ENCODE measurements around the gene EIF4B. TPM values are rescaled to one million over a fixed set of nuclear protein-coding genes. Genes with fewer than 3 reads are reported as not detected.

The EIF4B gene
- total and polyA plus RNA-seq, 2 of the 8 experiments (the other 6 are each of a cell fraction or from before 2014, with no cell fraction given), result 269 to 816 TPM

GRCh38 chr12:53064613-53065436, 58.6 kb downstream of the EIF4B start (continued):
- no peak for TF ChIP-seq EGR1 (IDR thresholded peaks at IDR 0.05; ENCODE audit: borderline replicate concordance, low read depth, low read length)
- no peak for TF ChIP-seq RFX5 (IDR thresholded peaks at IDR 0.05; ENCODE audit: borderline replicate concordance, low read depth, low read length)
- no peak for TF ChIP-seq BRCA1 (IDR thresholded peaks at IDR 0.05; ENCODE audit: low read depth, low read length)
- TF ChIP-seq RNF2 (IDR thresholded peaks at IDR 0.05; ENCODE audit: borderline replicate concordance, low read depth, low read length, missing control alignments, poor library complexity, severe bottlenecking), result no peak
